NCI-H2171 treated with DMSO at 0.1 percent for 48 hours (cell line): ENCODE data around the gene C6orf136.

Experiments used
- DNase-seq: peaks from one replicate; lab custom pipeline; 2025; lab: John Stamatoyannopoulos, UW

C6orf136 gene

GRCh38 chr6:30686908-30687658 lies 40.1 kb downstream of the C6orf136 start:
- DNase-seq = peak; percentile 83

GRCh38 chr6:30687659-30688431 lies 40.9 kb downstream of the C6orf136 start:
- DNase-seq = peak; percentile 63

- DNase-seq = no peak
These were observed 41.6 kb downstream of the C6orf136 start for GRCh38 chr6:30688569-30688968.

GRCh38 chr6:30689022-30689865 lies 42.3 kb downstream of the C6orf136 start:
- no peak for DNase-seq

- DNase-seq = no peak
These were observed 43.1 kb downstream of the C6orf136 start for GRCh38 chr6:30689985-30690384.

- peak; percentile 93 for DNase-seq
These were observed 43.7 kb downstream of the C6orf136 start, which contains the start of gene NRM for GRCh38 chr6:30690403-30691207. Gene NRM, minus strand, starts transcription at chr6:30690984. Its CDS starts 10 bp downstream, at chr6:30690974.

- peak; percentile 24 for DNase-seq
These were observed 44.4 kb downstream of the C6orf136 start for GRCh38 chr6:30691208-30691847.

GRCh38 chr6:30696432-30696831 lies 49.5 kb downstream of the C6orf136 start:
- no peak for DNase-seq

- DNase-seq = no peak
These were observed 53.4 kb downstream of the C6orf136 start for GRCh38 chr6:30700340-30700739.
